T-helper 22 cell (primary cell): ENCODE results near the gene GLB1L2.

Experiments used
- DNase-seq: peaks from one replicate; pipeline ENCODE4 v3.0.0-alpha.2; 2020; ENCODE audit warnings: low read depth

GLB1L2 gene

GRCh38 chr11:134349109-134349801 lies 17.5 kb downstream of the GLB1L2 start:
- no peak for DNase-seq

DNA sequence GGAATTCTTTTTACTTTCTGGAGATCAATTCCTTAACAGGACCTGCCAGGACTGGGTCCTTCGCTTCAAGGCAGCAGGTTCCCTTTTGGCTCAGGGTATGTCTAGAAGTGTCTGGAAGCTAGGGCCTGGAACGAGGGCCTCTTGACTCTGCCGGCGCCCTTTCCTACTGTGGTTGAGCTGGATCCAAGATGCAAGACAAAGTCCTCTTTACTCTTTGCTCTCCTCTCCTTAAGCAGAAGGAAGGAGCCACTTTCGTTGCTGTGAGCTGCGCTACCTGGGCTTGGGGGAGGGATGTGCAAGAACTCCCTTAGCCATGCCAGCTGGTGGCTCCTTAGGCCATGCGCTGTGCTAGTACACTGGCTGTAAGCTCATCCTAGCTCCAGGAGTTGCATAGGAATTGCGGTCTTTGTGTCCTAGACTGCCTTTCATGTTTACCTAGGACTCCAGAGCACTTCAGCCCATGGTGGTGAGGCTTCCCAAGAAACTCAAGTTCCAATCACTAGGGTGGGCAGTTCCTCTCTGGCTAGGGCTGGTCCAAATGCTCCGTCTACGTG lies 18.1 kb downstream of the GLB1L2 start:
- no peak for DNase-seq

- no peak for DNase-seq
Observed at GRCh38 chr11:134350381-134350780, 18.6 kb downstream of the GLB1L2 start.

- no peak for DNase-seq
Observed at GRCh38 chr11:134352111-134352510, 20.3 kb downstream of the GLB1L2 start.

GRCh38 chr11:134355136-134355535 lies 23.3 kb downstream of the GLB1L2 start:
- no peak for DNase-seq

- DNase-seq: no peak
Observed at GRCh38 chr11:134355656-134356055, 23.9 kb downstream of the GLB1L2 start.

GRCh38 chr11:134356656-134357544 lies 25.1 kb downstream of the GLB1L2 start:
- no peak for DNase-seq

GRCh38 chr11:134357545-134357839 lies 25.7 kb downstream of the GLB1L2 start:
- DNase-seq: no peak

DNA sequence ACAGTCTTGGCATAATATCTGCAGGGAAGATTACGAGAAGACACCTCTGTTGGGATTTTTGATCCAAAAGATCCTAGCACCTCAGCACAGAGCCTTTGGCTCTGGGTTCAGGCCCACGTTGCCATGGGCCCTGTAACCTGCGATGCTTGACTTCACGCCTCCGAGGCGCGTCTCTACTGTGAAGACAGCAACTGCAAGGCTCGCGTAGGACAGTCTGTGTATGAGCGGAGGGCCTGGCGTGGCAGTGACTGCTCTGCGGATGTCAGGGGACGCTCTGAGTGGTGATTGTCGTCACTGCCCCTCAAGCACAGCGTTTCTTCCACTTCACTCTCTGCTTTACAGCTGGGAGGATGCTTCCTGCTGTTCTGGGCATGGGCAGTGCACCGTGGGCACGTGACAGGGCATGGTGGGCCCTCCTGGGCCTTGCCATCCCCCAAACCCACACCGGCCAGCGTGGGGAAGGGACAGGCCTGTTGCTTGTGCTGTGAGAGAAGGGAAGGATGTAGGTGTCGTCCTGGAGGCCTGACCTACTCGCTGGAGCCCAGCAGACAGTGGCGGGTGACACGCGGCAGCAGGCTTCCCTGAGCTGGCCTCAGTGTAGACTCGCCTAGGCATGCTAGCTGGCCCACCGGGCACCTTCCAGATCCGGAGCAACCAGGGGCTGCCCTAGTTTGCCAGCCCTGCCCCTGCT lies 26.5 kb downstream of the GLB1L2 start:
- DNase-seq: no peak

GRCh38 chr11:134358856-134359490 lies 27.2 kb downstream of the GLB1L2 start:
- no peak for DNase-seq

GRCh38 chr11:134359646-134360045 lies 27.9 kb downstream of the GLB1L2 start:
- no peak for DNase-seq

- DNase-seq: peak; percentile 25
Observed at GRCh38 chr11:134360050-134360835, 28.5 kb downstream of the GLB1L2 start.

- no peak for DNase-seq
Observed at GRCh38 chr11:134361661-134362060, 29.9 kb downstream of the GLB1L2 start.

DNA sequence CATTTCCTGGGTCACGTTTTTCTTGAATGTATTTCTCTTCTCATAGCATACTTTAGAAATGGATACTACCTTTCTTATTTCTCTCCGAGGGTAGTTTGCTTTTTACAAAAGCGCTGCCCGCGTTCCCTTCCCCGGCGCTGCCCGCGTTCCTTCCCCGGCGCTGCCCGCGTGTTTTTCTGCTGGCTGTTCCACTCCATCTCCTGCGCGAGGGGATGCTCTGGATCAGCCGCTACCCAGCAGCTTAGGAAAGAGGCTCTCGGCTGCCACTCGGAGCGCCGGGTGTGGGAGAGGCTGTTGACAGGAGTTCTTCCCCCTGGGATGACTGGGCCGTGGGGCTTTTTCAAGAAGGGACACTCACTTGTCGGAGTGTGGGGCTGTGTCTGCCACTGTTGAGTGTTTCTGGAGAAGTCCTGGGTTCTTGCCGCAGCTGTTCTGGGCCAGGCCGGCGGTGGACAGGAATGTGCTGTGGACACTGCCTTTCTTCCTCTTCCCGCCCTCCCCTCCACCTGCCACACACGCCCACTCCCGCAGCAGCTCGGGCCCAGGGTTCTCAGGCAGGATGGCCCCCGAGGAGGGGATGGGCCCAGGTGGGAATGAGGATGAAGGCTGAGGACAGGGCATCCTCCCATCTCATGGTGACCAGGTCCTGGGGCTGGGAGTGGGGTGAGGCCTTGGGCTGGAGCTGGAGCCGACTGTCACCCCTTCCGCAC lies 30.6 kb downstream of the GLB1L2 start:
- DNase-seq: no peak

DNA sequence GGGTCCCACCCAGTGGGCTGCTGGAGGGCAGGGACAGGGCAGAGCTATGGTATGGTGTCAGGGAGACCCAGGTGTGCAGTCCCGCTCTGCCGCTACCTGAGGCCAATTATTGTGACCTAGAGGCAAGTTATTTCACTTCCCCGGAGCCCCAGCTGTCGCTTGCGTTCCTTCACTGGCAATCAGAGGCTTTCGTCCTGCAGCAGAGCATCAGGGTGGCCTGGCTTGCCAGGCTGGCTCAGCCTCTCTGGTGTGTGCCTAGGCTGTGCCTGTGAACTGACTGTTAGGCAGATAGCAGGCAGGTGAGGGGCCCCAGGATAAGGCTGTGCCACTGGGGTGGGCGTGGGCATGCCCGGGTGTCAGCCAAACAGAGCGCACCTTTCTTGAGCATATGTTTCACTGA lies 31.4 kb downstream of the GLB1L2 start:
- DNase-seq: no peak

DNA sequence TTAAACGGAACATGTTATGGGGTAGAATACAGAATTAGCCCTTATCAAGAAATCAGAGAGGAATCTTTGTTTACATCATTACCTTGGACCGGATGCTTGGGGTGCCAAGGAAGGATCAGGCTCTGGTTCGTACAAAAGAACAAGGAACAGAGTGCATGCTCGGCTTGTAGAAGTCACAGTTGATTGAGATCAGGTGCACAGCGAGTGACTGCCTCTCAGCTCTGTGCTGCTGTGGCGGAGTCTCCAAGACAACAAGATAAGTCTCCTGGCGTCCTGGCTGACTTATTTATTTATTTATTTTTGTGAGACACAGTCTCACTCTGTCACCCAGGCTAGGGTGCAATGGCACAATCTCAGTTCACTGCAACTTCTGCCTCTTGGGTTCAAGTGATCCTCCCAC lies 31.8 kb downstream of the GLB1L2 start:
- DNase-seq: no peak

DNA sequence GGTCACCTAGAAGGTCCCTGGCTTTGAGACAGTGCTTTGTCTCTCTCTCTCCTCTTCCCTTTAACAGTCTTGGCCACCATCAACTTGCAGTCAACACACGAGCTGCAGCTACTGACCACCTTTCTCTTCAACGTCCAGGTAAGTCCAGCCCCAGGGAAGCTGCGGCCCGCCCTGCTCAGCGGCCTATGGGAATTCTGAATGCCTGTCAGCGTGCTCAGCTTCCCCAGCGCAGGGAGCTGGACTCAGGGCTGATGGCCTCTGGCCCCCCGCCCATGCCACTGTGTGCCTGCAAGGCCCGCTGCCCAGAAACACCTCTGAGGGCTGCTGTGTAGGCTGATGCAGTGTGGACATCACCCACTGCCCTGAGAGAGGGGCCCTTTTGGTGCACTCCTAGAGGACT lies 32.5 kb downstream of the GLB1L2 start:
- no peak for DNase-seq

DNA sequence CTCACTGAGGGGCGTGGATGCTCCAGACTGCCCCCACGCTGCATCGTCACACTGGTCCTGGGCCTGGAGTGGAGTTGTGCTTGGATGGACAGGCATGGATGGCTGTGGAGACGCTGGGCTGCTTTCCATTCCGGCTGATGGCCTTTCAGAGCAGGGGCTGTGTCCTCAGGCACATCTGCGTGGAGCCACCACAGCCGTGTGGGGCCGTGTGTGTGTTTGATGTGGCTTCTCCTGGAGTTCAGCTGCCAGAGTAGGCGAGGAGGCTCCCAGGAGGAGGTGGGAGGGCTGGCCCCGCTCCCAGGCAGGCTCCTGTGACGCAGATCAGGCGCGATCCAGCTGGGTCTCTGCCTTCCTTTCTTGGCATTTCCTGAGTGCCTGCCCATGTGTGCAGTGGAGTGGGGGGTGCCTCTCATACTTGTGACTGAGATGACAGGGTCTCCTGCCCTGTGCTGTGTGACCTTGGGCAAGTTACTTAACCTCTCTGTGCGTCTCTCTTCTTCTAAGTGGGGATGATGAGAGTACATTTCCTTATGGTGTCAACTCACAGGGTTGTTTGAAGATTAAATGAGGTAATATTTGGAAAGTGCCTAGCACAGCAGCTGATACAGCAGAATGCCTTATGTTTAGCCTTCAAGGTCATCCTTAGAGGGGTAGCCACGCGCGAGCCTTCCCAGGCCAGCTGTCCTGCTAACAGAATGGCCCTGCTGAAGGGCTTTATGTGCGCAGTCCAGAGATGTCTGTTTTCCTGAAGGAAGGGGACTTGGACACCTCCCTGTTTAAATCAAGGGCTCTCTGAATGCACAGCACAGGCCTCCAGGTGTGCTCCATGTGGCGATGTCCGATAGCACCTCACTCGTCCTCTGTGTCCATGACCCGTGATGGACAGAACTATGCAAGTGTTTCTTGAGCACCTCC lies 33.5 kb downstream of the GLB1L2 start:
- DNase-seq: no peak

- DNase-seq: no peak
Observed at GRCh38 chr11:134366254-134366653, 34.5 kb downstream of the GLB1L2 start.

DNA sequence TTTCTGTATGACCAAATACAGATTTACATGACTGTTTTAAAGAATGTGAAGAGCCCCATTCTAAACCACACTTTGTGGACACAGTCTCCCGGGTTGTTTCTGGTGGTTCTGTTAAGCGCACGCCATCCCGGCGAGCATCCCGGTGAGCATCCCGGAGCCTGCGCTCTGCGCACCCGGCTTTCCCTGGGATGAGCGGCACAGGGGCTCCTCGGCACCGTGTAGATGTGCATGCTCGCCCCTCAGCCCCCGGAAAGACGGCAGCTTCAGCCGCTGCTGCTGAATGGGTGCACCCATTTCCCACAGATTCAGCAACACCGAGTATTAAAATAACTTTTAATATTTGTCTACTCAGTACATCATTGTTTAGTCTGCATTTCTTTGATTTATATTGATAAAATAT lies 36.0 kb downstream of the GLB1L2 start:
- no peak for DNase-seq
